Muscle of back (tissue), 11 donors: ENCODE data around the gene ATE1. TPM values are rescaled to one million over a fixed set of nuclear protein-coding genes. Genes with fewer than 3 reads are reported as not detected.
"Not testable (repeated sequence)": the region's sequence is repeated elsewhere in the genome, so short reads cannot be mapped to it uniquely, and the experiment has no call there.

ENCODE experiments used
- DNase-seq, 3 donors: peaks; one replicate each; pipeline versions ENCODE4 v3.0.0 to v3.0.0-alpha.2; 2013
- polyA plus RNA-seq, 10 donors: library from polyadenylated mRNA; unstranded; fragments of 120-200 nt; gene quantifications; one replicate each; pipeline ENCODE4 v1.2.1, GENCODE V29; 2013; ENCODE audit not compliant: insufficient read length in 10 of 10

The ATE1 gene
- polyA plus RNA-seq, 10 donors: 17.7 to 24.9 (median 20.4) TPM

DNA sequence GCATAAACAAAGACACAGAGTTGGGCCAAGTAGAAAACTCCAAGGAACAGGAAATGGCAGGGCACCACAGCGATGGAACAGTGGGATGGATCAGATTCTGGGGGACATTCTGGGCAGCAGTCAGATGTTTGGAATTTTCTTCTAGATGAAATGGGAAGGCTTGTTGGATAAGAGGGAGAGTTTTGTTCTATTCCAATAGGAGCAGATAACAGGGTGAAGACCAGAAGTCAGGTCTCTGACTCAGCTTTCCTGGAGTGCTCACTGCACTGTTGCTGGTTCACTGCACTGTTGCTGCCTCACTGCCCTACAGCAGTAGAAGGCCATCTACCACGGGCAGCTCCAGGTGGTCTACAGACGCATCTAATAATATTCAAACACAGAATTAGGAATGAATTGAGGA lies 135.6 kb downstream of the ATE1 start:
- DNase-seq: no peak

DNA sequence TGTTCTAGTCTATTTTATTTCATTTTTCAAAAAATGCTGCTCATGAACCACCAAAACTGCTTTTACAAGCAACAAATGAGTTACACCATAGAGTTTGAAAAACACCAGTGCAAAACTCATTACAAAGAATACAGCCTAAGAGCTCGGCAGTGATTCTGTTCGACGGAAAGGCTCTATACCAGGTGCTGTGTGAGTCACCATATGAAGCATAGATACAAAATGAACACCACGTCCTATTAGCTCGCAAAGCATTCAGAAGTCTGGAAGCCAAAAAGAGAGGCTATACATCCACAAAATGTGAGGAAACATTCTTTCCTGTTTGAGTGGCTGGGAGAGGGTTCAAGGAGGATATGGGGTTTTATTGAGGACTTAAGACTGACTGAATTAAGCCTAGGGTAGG lies 136.1 kb downstream of the ATE1 start:
- no peak for DNase-seq

GRCh38 chr10:121788717-121789116 lies 139.1 kb downstream of the ATE1 start:
- DNase-seq: no peak

DNA sequence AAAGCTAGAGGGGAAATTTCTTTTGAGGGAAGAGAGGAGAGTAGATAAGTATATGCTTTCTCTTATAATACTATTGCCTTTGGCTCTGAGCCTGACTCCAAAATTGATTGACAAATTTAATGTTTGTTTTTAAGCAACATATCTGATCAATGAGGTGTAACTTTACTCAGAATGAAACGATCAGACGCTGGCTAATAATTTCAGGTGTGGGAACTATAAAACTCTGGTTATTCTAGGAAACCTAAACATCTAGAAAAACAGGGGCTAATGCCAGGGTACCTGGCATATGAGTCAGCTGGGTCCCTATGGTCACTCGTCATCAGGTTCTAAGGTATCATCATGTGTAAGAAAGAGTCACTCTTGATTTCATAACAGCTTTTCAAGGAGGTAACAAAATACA lies 139.7 kb downstream of the ATE1 start:
- DNase-seq: no peak

DNA sequence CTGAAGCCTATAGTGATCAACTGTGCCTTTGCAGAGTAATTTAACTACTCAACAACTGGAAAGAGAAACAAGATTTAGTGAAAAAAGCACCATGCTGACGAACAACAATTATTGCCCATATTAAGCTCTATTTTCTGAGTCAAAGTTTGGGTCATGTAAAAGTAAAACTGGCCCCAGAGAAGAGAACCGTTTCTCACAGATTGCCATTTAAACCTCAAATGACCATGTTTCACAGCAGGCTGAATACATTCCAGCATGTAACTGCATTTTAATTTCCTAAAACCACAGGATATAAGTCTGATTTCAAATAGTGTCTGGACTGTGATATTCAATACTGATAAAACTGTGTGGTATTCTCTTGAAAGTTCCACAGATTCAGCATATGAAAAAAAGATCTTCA lies 140.7 kb downstream of the ATE1 start:
- no peak for DNase-seq

DNA sequence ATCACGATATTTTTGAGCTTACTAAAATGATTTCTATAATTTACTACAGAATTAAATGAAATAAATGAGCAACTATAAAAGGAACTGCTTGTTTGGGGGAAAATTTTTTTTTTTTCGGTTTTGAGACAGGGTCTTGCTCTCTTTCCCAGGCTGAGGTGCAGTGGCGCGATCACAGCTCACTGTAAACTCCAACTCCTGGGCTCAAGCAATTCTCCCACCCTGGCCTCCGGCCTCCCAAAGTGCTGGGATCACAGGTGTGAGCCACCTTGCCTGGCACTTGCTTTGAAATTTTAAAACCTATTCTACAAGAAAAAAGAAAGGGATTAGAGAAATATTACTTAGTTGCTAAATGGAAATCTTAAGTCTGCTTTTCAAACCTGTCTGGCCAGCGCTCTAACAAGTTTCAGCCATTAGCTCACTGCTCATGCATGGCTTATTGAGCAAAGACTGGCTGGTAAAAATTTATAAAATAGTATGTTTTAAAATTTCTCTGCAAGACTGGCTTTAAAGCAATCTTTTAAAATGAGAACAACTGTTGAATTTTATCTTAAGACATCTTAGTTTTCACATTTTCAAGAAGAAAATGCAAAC lies 144.0 kb downstream of the ATE1 start:
- no peak for DNase-seq

- no peak for DNase-seq
These were observed 146.7 kb downstream of the ATE1 start for GRCh38 chr10:121781101-121781500.

- no peak for DNase-seq
These were observed 153.0 kb downstream of the ATE1 start for GRCh38 chr10:121774813-121775212.

DNA sequence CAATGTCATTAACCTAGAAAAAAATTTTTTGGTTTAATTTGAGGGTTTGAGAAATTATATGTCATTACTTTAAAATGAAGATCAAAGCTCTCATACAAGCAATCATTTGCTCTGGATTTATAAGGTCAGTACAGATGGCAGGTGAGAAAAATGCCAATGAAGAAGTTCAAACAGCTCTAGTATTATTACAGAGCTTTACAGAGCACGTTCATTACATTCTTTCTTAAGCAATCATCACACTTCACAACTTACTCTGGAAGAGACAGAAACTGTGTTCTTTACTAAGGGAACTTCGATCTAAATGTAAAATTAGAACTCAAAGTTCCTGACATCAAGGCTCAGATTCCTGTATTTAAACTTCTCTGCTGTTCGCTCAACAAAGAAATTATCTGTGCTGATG lies 153.4 kb downstream of the ATE1 start:
- no peak for DNase-seq

DNA sequence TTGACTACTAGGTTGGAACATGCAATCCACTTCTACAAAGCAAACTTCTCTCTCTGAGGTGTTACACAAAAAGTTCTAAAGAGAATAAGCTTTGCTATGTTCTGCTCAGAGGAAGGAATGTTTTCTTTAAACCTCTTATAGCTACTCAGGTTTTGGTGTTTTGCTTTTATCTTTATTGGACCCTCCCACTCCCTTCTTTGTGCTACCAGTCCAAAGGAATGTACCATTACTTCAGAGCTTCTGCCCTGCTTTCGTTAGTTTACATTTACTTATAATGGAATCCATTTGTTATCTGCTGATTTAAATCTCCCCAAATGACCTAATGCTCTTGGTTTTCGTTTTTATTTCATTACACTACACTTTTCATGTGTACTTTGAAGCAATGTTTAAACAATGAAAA lies 154.9 kb downstream of the ATE1 start:
- DNase-seq: no peak

DNA sequence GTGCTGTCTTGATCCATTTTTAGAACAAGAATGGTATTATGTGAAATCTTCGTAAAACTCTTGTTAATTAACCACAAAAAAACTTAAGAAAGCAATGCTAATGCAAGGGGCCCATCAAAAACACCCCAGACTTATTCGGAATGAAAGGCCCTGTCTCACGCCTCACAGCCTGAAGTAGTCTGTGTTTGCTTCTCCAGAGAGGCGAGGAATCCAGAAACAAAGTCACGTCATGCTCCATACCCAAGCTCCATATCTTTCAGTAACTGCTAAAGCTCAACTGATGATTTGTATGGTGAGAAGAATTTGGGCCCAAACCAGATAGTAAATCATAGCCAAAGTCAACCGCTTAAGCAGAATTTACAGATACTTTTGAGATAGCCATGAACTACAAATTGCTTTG lies 155.4 kb downstream of the ATE1 start:
- peak in 1 of 3 donors; percentile 62 for DNase-seq

GRCh38 chr10:121771966-121772365 lies 155.9 kb downstream of the ATE1 start:
- peak in 1 of 3 donors; percentile 54 for DNase-seq

- no peak for DNase-seq
These were observed 161.4 kb downstream of the ATE1 start for GRCh38 chr10:121766426-121766825.

- DNase-seq: no peak
These were observed 162.6 kb downstream of the ATE1 start for GRCh38 chr10:121765204-121765603.

DNA sequence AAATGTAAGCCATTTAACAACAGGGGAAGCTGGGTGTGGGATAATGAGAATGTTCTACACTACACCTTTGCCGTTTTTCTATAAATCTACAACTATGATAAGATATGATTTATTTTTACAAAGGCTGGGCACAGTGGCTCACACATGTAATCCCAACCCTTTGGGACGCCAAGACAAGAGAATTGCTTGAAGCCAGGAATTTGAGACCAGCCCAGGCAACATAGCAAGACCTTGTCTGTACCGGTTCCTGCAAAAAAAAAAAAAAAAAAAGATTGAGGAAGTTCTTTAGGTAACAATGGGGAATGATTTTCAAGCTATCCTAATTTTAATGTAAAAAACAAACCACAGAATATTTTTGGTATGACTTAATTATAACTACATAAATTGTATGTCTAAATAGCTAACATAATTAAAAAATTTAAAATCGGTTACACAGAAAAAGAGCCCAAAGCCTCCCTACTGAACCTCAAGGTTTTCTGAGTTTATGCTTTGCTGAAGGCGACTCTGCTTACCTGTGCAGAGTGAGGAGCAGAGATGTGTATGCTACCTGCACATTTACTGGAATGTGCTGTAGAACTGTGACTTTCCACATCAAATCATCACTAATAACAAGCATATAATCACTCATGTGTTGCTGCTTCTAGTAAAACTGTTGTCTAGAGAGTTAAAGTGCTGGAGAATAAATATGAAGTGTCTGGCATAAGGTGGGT lies 163.4 kb downstream of the ATE1 start:
- DNase-seq: no peak

GRCh38 chr10:121757241-121757640 lies 170.6 kb downstream of the ATE1 start:
- DNase-seq: not testable (repeated sequence)

DNA sequence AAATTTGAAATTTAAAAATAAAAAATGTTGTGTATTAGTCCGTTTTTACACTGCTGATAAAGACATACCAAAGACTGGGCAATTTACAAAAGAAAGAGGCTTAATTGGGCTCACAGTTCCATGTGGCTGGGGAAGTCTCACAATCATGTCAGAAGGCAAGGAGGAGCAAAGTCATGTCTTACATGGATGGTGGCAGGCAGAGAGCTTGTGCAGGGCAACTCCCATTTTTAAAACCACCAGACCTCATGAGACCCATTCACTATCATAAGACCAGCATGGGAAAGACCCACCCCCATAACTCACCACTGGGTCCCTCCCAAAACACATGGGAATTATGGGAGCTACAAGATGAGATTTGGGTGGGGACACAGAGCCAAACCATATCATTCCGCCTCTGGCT lies 172.3 kb downstream of the ATE1 start:
- not testable (repeated sequence) for DNase-seq

DNA sequence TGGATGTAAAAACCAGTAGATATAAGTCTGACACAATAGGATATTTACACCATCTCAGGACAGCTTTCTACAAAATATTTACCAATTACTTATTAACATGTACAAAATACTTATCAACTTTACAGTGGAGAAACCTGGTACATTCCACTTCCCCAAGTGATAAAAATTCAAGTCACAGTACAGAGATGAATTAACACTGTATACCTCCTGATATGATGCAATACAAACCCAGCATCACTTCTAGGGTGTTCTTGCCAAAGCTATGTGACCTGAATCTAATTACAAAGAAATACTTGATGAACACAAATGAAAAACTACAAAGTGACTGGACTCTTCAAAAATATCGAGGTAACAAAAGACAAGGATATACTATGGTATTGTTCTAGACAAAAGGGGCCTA lies 173.2 kb downstream of the ATE1 start:
- no peak for DNase-seq

DNA sequence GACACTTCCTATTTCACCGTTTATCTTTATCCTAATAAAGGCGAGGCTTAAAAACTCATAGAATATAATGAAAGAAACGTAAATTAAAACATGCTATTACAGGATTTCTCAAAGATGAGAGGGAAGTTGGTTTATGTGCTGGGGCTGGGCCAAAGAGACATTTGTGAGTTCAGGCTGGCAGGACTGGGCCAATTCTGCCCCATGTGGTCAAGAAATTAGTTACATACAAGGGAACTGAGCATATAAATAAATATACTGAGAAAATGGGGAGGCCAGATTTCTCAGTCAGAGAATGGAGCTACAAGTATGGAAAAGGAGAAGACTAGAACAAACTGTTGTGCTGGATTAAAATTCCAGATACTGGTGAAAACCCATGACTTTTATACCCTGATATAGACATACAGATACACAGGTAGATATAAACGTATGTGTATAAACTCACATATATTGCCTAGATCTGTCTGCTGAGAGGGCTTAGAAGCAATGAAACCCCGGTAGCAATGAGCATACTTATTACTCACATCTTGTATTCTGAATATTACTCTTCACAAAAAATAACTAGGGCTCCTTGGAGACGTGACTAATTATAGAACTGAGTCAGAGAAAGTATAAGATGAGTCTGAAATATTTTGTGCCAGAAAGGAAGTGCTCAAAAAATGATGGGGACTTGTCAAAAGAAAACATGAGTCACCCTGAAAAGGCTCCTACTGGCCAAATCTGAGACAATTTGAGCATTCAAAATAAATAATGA lies 173.9 kb downstream of the ATE1 start:
- peak in 2 of 3 donors; percentile 8 to 82 for DNase-seq

GRCh38 chr10:121751191-121751760 lies 176.6 kb downstream of the ATE1 start:
- DNase-seq: peak in 1 of 3 donors; percentile 19

DNA sequence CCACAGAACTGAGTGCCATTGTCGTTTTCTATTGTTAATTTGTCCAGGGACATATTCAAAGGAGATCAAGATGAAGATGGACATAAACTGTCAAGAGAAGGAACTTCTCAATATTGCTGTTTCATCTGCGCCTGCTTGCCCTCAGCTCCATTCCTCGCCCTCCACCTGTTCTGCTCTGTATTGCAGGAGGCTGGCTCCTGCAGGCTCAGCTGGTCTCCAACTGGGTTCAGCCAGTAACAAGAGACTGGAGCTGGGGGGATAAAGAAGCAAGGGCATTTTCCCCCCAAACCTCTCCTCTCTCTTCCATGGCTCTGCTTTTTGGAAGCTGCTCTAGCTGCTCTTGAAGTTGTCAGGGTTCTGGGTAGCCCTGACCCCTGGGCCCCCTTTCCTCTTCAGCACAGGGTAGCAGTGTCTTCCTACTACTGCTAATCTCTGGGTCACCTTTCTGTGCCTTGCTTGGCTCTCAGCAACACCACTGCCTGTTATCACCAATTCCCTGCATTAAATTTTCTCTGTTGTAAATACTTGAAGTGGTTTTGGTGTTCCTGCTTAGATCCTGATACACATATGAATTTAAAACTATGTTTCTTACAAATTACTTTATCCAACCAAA lies 180.6 kb downstream of the ATE1 start:
- DNase-seq: no peak

GRCh38 chr10:121741248-121741792 lies 186.5 kb downstream of the ATE1 start:
- no peak for DNase-seq
